Natural killer cell (primary cell): Measurements from ENCODE around the gene GPR157. TPM values are rescaled to one million over a fixed set of nuclear protein-coding genes. Genes with fewer than 3 reads are reported as not detected.

Experiments
- ATAC-seq, 3 donors: fragments of 150-1000 bp in 2 of 3; fragments of 200-7000 bp in 1 of 3; cut with Tn5 transposase; 1 replicate in 1 of 3; 2 replicates in 2 of 3; pipeline ENCODE4 v1.10.0; 2021; ENCODE audit warnings: mild to moderate bottlenecking in 2 of 3, moderate library complexity in 2 of 3
- DNase-seq, 2 donors: peaks; one replicate each; pipeline versions ENCODE4 v3.0.0 to v3.0.0-alpha.2; 2013 to 2021; ENCODE audit warnings: mixed read lengths in 1 of 2
- H3K27ac ChIP-seq: one replicate; pipeline ENCODE4 v1.5.1; 2013; ENCODE audit warnings: mild to moderate bottlenecking, low read length
- H3K27me3 ChIP-seq: one replicate; pipeline ENCODE4 v1.6.1; 2013; ENCODE audit warnings: low read length; ENCODE audit not compliant: control insufficient read depth, insufficient read depth
- H3K36me3 ChIP-seq: one replicate; pipeline ENCODE4 v1.6.1; 2013; ENCODE audit warnings: low read length; ENCODE audit not compliant: control insufficient read depth, insufficient read depth
- H3K4me1 ChIP-seq: one replicate; pipeline ENCODE4 v1.6.1; 2013; ENCODE audit warnings: low read length; ENCODE audit not compliant: control insufficient read depth, insufficient read depth
- H3K4me3 ChIP-seq: one replicate; pipeline ENCODE4 v1.5.1; 2013; ENCODE audit warnings: low read length
- H3K9me3 ChIP-seq: one replicate; pipeline ENCODE4 v1.6.1; 2013; ENCODE audit warnings: low read length; ENCODE audit not compliant: control insufficient read depth, insufficient read depth
- H3K27ac Mint-ChIP-seq, 2 donors: one replicate each; pipeline ENCODE4 v1.8.0; 2022; ENCODE audit warnings: mild to moderate bottlenecking in 2 of 2, mixed read lengths in 2 of 2, moderate library complexity in 1 of 2
- H3K27me3 Mint-ChIP-seq, 2 donors: one replicate each; pipeline ENCODE4 v1.8.0; 2022; ENCODE audit warnings: low read depth in 2 of 2, mixed read lengths in 2 of 2
- H3K36me3 Mint-ChIP-seq: one replicate; pipeline ENCODE4 v1.8.0; 2022; ENCODE audit warnings: mixed read lengths
- H3K4me1 Mint-ChIP-seq, 2 donors: one replicate each; pipeline ENCODE4 v1.8.0; 2022; ENCODE audit warnings: mixed read lengths in 2 of 2
- H3K4me3 Mint-ChIP-seq: one replicate; pipeline ENCODE4 v1.8.0; 2022; ENCODE audit warnings: mild to moderate bottlenecking, moderate library complexity, mixed read lengths
- H3K9me3 Mint-ChIP-seq, 2 donors: one replicate each; pipeline ENCODE4 v1.8.0; 2022; ENCODE audit warnings: mixed read lengths in 2 of 2
- WGBS: methylation state at CpG from one replicate; pipeline ENCODE4 v1.1.7; 2013; ENCODE audit warnings: missing lambda C conversion rate; ENCODE audit not compliant: insufficient coverage; 5-methylcytosine and 5-hydroxymethylcytosine counted together
- intact Hi-C: fragments of 100-400 bp; cut with micrococcal nuclease; formaldehyde crosslinking; loops from one replicate; pipeline ENCODE4 v1.14.2; 2022
- total RNA-seq, 4 donors: library from RNA; stranded (reverse); fragments of 120-200 nt in 1 of 4; gene quantifications; one replicate each; pipeline versions ENCODE4 v1.2.3 to v1.2.4, GENCODE V29; 2013 to 2022
- TF ChIP-seq, protein P1 (sequence below): fragments of 200-600 bp; IDR thresholded peaks from one replicate; pipeline ENCODE4 v1.8.0; 2022; ENCODE audit warnings: antibody characterized with exemption

Gene GPR157
- total RNA-seq, 3 donors from 2014 or later (not counting 1 experiment from before 2014, with no cell fraction given) = 1.00 to 1.2 (median 1.1) TPM

DNA sequence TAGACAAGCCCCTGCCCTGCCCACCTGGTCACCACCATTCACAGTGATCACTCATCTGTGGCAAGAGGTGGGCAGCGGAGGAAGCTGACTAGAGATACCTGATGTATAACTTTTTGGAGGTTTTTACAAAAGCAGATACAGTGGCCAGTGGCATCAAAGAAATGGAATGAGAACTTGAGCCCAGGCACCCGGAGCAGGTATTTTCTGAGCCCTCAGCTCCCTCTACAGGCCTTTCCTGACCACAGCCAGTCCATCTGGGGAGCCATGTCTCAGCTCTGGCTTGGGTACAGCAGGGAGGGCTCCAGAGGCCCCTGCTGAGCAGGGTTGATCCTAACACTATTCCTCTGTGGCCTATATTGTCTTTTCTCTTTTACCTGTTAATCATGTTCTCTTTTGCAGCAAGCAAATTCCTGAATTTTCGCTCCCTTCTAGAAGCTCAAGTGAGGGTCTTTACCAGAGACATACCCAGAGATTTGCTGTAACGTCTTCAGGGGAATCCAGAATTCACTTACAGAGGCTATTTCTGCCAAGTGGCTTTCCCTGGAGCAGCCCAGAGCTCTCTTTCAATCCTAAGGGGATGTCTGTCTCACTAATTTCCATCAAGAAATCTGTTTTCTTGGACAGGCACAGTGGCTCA is 27.3 kb downstream of the GPR157 start:
- H3K27me3 Mint-ChIP-seq = peaks cover 0 to 3% of the 10 kb centered on the region in 2 donors
- intact Hi-C loops = no loop called here
- 58% methylated on average over 4 of the region's 4 CpGs for WGBS
- no peaks in the 10 kb centered on the region for H3K9me3 Mint-ChIP-seq
- DNase-seq (peak in 1 of 2 donors; percentile 25), ATAC-seq (no peak)
- Histone ChIP-seq H3K9me3 (no peaks in the 10 kb centered on the region), H3K27ac (no peak overlapping the region), H3K36me3 (no peaks in the 10 kb centered on the region), H3K4me3 (no peak overlapping the region), H3K27me3 (no peaks in the 10 kb centered on the region), H3K4me1 (no peaks in the 10 kb centered on the region)
- no peak overlapping the region for H3K4me3 Mint-ChIP-seq
- TF ChIP-seq, protein P1, sequence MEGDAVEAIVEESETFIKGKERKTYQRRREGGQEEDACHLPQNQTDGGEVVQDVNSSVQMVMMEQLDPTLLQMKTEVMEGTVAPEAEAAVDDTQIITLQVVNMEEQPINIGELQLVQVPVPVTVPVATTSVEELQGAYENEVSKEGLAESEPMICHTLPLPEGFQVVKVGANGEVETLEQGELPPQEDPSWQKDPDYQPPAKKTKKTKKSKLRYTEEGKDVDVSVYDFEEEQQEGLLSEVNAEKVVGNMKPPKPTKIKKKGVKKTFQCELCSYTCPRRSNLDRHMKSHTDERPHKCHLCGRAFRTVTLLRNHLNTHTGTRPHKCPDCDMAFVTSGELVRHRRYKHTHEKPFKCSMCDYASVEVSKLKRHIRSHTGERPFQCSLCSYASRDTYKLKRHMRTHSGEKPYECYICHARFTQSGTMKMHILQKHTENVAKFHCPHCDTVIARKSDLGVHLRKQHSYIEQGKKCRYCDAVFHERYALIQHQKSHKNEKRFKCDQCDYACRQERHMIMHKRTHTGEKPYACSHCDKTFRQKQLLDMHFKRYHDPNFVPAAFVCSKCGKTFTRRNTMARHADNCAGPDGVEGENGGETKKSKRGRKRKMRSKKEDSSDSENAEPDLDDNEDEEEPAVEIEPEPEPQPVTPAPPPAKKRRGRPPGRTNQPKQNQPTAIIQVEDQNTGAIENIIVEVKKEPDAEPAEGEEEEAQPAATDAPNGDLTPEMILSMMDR = no peak
- H3K4me1 Mint-ChIP-seq = no peaks in the 10 kb centered on the region
- no peak overlapping the region for H3K27ac Mint-ChIP-seq
- no peaks in the 10 kb centered on the region for H3K36me3 Mint-ChIP-seq

DNA sequence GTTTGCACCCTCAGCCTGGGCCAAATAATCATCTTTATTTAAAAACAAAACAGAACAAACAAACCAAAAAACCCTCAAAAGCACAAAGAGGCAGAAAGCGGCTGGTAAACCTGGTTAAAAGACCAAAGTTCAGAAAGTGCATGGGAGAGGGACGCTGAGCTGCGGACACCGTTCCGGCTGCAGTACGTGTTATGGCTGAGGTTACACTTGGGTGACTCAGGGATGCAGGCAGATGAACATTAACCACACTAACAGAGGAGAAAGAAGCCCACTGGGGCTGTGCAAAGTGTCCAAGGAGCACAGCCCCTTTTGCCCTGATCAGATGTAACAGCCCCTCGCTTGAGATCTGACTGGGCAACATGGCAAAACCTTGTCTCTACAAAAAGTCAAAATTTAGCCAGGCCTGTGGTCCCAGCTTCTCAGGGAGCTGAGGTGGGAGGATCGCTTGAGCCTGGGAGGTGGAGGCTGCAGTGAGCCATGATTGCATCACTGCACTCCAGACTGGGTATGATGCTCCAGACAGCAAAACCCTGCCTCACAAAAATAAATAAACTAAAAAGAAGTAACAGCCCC is 28.3 kb downstream of the GPR157 start:
- Histone ChIP-seq H3K4me3 (no peak overlapping the region), H3K27me3 (no peaks in the 10 kb centered on the region), H3K36me3 (no peaks in the 10 kb centered on the region), H3K27ac (no peak overlapping the region), H3K9me3 (no peaks in the 10 kb centered on the region), H3K4me1 (no peaks in the 10 kb centered on the region)
- Mint-ChIP-seq H3K27ac (no peak overlapping the region), H3K36me3 (no peaks in the 10 kb centered on the region), H3K4me1 (no peaks in the 10 kb centered on the region), H3K27me3 (peaks cover 0 to 5% of the 10 kb centered on the region in 2 donors), H3K9me3 (no peaks in the 10 kb centered on the region), H3K4me3 (no peak overlapping the region)
- TF ChIP-seq, protein P1 = no peak
- WGBS = 91% methylated on average over 8 of the region's 8 CpGs
- intact Hi-C loops = no loop called here
- DNase-seq (no peak), ATAC-seq (no peak)

DNA sequence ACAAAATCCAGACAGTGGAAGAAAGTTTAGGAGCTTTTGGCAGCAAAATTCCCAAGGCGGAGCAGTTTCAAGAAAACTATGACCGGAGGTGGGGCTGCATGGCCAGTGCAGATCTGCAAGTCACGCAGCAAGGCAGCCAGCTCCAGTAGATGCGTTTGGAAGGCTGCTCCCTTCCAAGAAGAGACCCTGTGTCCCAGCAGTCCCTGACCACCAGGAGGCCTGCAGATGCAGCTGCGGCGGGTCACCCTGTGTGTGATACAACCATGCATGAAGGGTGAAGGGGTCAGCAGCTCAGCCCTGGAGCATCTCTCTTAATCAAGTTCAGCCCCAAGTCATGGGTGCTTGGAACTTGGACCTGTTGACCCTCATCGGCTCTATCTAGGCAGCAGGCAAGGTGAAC is 29.3 kb downstream of the GPR157 start:
- Mint-ChIP-seq H3K4me1 (no peaks in the 10 kb centered on the region), H3K36me3 (no peaks in the 10 kb centered on the region), H3K27me3 (peaks cover 0 to 9% of the 10 kb centered on the region in 2 donors), H3K4me3 (no peak overlapping the region), H3K27ac (no peak overlapping the region), H3K9me3 (no peaks in the 10 kb centered on the region)
- Histone ChIP-seq H3K9me3 (no peaks in the 10 kb centered on the region), H3K27ac (no peak overlapping the region), H3K4me1 (no peaks in the 10 kb centered on the region), H3K4me3 (no peak overlapping the region), H3K27me3 (no peaks in the 10 kb centered on the region), H3K36me3 (no peaks in the 10 kb centered on the region)
- intact Hi-C loops = no loop called here
- ATAC-seq = no peak
- TF ChIP-seq, protein P1 = no peak
- no peak for DNase-seq
- 88% methylated on average over 7 of the region's 7 CpGs for WGBS
